Neural cell (in vitro differentiated cells): ENCODE measurements around the gene L3MBTL1.

Experiments used
- EP300 ChIP-seq: fragments of 450-650 bp; conservative IDR thresholded peaks from 2 replicates; pipeline ENCODE4 v1.6.1; 2014; ENCODE audit warnings: antibody characterized with exemption, mild to moderate bottlenecking, moderate library complexity; ENCODE audit not compliant: poor library complexity, severe bottlenecking
- EZH2 ChIP-seq: fragments of 200-600, 300-800 bp; shearing (Covaris generic), sonication (generic); IDR thresholded peaks from 2 replicates; pipeline ENCODE4 v1.6.1; 2014; ENCODE audit warnings: antibody characterized with exemption, low read length, borderline replicate concordance, mild to moderate bottlenecking; ENCODE audit not compliant: insufficient read depth, poor library complexity, severe bottlenecking
- POLR2AphosphoS5 ChIP-seq: IDR thresholded peaks from 2 replicates; pipeline ENCODE4 v1.6.1; 2012
- SMC3 ChIP-seq: fragments of 450-650 bp; conservative IDR thresholded peaks from 2 replicates; pipeline ENCODE4 v1.6.1; 2014; ENCODE audit warnings: antibody characterized with exemption, mild to moderate bottlenecking, moderate library complexity; ENCODE audit not compliant: poor library complexity
- TF ChIP-seq, protein P1 (sequence below): fragments of 450-650 bp; IDR thresholded peaks from 2 replicates; pipeline ENCODE4 v1.5.1; 2014; ENCODE audit warnings: antibody characterized with exemption, mild to moderate bottlenecking, moderate library complexity; ENCODE audit not compliant: poor library complexity, severe bottlenecking

DNA sequence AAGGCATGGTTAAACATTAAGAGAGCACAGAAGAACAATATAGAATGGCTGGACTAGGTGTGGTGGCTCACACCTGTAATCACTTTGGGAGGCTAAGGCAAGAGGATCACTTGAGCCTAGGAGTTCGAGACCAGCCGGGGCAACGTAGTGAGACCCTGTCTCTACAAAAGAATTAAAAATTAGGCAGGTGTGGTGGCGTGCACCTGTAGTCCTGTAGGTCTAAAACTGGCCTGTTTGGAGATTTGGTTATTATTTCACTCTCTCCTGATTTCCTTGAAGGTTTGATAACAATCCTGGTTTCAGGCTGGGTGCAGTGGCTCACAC lies 34.2 kb upstream of the L3MBTL1 start:
- TF ChIP-seq, protein P1, sequence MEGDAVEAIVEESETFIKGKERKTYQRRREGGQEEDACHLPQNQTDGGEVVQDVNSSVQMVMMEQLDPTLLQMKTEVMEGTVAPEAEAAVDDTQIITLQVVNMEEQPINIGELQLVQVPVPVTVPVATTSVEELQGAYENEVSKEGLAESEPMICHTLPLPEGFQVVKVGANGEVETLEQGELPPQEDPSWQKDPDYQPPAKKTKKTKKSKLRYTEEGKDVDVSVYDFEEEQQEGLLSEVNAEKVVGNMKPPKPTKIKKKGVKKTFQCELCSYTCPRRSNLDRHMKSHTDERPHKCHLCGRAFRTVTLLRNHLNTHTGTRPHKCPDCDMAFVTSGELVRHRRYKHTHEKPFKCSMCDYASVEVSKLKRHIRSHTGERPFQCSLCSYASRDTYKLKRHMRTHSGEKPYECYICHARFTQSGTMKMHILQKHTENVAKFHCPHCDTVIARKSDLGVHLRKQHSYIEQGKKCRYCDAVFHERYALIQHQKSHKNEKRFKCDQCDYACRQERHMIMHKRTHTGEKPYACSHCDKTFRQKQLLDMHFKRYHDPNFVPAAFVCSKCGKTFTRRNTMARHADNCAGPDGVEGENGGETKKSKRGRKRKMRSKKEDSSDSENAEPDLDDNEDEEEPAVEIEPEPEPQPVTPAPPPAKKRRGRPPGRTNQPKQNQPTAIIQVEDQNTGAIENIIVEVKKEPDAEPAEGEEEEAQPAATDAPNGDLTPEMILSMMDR: no peak
- no peak for TF ChIP-seq EP300
- TF ChIP-seq SMC3: no peak
- no peak for TF ChIP-seq POLR2AphosphoS5
- TF ChIP-seq EZH2: no peak
